Left cardiac atrium (tissue), 4 donors: ENCODE results near the gene ST7. TPM values are rescaled to one million over a fixed set of nuclear protein-coding genes. Genes with fewer than 3 reads are reported as not detected.

Experiments
- ATAC-seq, 2 donors: fragments of 200-7000 bp; cut with Tn5 transposase; one replicate each; pipeline ENCODE4 v1.9.1; 2020; ENCODE audit warnings: mild to moderate bottlenecking in 2 of 2, moderate library complexity in 2 of 2
- DNase-seq: peaks from one replicate; pipeline ENCODE4 v3.0.0-alpha.2; 2020
- intact Hi-C, 2 donors: fragments of 100-400 bp; cut with DNase I; formaldehyde crosslinking; loops; one replicate each; pipeline versions ENCODE4 v1.14.1 to v1.15.1; 2022 to 2023
- total RNA-seq, 2 donors: library from RNA; stranded (reverse); fragmentation: NEBNext Ultra II Directional; extraction: Animal tissue kit (Norgen Biotek cat#: 25700); gene quantifications; one replicate each; pipeline ENCODE4 v1.2.1, GENCODE V29; 2021
- donor health status: DM: no; HTN: yes; CAD: no.
- donor health status: DM: no; HTN: yes; CAD: no; lungs with severe emphysema.
- donor health status: DM: yes; HTN: yes; CAD: no.
- donor health status: Dilated cardiomyopathy.

Gene ST7
- total RNA-seq, 2 donors from 2014 or later, result 27.5 to 33.1 TPM

DNA sequence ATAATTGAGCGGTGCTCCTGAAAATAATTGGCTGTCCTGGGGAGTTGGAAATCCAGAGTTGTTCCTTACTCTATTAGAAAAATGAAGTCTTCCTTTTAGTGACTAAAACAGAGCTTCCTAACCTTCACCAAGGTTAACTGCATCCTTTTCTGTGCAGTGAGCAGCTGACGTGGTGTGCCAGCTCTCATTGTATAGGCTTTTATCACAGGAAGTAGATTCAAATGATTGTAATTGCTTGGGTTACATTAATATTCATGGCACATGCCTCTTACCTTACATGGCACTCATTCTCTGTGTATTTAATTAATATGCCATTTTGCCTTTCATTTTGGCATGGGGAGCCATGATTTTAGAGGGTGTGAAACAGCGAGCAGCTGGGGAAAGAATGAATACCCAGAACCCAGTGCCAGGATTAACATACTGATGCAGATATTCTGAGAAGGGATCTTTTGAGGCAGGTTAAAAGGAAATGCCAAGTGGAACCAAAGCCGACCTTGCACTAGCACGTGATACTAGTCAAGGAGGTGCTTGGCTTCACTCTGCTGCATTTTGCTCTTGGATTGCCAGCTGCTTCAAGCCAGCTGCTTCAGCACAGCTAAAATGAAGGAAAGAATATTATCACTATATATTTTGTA, 115.3 kb downstream of the ST7 start:
- intact Hi-C loops, result no loop called here
- ATAC-seq (no peak), DNase-seq (no peak)

DNA sequence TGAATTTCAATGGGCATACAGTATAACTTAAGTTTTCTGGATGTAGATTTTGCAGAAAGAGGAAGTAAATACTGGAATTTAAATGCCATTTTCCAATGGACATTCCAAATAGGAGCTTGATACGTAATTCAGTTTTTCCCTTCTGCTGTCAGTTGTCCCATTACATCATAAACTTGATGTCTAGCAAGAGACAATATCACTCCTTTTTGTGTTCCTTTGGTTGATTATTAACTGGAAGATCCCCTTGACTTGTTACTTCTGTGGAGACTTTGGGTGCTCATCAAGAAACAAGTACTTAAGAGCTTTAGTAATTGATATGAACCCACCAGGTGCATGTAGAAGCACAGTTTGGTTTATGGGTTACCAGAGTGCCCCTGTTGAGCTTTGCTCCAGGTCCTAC, 116.1 kb downstream of the ST7 start:
- intact Hi-C loops, result no loop called here
- no peak for ATAC-seq
- DNase-seq, result no peak

DNA sequence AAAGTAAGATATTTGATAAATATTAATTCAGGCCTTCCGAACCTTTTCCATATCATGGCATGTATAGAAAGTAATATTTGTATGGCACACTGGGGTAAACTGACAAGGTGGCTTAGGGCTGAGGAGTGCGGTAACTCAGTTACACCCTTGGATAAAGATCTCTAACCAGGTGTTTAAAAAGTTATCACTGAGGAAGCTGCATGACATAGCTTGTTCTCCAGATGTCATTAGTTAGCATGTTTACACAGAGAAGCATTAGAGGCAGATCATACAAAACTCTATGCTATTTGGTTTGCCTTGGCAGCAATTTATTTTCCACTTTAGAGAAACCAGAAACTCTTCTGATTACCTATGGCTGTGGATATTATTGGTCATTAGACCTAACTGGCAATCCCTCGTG, 118.2 kb downstream of the ST7 start:
- ATAC-seq, result no peak
- intact Hi-C loops, result no loop called here

DNA sequence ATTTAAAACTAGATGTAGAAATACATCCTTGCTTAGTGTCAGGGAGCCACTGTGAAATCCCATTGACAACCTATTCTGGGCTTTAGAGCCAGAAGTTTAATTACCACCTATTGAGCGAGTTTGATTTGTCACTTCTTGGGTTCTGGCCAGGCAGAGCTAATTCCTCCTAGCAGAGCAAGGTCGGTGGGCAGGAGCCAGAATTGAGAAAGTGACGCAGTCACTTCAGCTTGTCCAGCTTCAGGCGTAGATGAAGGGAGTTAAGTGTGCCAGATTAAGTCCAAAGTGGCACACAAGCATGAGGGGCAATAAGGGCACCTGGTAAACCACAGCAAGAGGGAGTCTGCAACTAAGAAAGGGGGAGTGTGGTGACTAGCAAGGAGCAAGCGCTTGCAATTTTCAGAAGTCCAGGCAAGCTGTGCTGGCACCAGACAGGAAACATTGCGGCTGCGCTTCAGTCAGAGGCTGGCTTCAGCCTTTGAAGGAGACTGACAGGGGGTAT, 119.4 kb downstream of the ST7 start:
- DNase-seq, result peak; percentile 81
- ATAC-seq, result peak; percentile 78 to 83
- intact Hi-C loops, result no loop called here

More for the DNA sequence above, 118.2 kb downstream of the ST7 start:
- DNase-seq, result no peak

DNA sequence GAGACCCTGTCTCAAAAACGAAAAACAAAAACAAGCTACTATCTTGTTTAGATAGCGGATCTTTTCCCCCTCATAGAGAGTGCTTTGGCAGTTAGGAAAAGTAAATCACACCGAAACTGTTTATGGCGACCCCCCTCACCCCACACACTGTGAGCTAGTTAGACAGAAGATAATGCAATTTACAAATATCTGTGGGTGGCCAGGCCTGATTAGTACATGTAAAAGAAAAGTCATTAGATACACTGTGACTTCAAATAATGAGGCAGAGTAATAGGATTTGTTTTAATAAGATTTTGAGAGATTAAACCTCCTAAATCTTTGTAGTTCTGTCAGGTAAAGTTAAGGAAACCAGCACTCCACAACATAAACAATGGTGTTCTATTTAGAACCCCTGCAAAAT, 121.1 kb downstream of the ST7 start:
- ATAC-seq, result no peak
- intact Hi-C loops, result no loop called here
- DNase-seq, result no peak

DNA sequence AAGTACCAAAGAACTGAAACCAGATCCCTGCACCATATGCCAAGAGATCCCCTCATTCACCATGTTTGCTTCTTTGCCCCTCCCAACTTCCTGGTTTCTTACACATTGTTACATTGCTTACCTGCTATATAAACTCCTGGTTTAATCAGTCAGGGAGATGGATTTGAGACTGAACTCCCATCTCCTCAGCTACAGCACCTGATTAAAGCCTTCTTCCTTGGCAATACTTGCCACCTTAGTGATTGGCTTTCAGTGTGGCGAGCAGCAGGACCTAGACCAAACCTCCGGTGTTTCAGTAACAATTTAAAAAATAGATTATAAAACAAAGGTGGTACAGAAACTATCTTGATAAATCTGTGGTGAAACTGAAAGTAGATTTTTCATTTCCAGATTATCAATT, 122.6 kb downstream of the ST7 start:
- intact Hi-C loops, result loop anchor here in 1 of 2 donors (5.0 kb wide), 1 partner anchor 54 kb away; no protein-coding TSS in a partner anchor
- no peak for DNase-seq
- ATAC-seq, result no peak

DNA sequence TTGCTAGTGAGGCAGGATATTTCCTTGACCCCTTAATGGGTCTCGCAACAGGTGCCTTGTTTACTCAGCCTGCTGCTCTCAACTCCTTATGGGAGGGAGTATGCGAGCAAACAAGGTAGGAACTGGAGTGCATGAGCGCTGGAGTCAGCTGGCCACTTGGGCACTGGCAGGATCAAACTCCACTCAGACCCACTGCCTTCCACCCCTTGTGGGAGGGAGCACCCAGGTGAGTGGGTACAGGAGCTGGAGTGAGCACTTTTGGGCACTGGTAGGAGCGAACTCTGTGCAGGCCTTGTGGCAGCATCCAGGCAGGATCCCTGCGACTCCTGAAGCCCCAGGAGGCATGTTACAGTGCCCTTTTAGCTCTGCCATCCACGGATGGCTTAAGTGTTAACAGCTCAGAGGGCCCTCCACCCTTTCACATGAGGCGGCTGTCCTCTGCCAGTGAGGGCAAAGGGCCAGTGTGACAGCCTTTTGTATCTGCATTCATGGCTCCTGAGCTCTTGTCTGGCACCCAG, 123.2 kb downstream of the ST7 start:
- peak; percentile 47 to 83 for ATAC-seq
- DNase-seq, result peak; percentile 49
- intact Hi-C loops, result loop anchor here in 1 of 2 donors (5.0 kb wide), 1 partner anchor 54 kb away; no protein-coding TSS in a partner anchor

DNA sequence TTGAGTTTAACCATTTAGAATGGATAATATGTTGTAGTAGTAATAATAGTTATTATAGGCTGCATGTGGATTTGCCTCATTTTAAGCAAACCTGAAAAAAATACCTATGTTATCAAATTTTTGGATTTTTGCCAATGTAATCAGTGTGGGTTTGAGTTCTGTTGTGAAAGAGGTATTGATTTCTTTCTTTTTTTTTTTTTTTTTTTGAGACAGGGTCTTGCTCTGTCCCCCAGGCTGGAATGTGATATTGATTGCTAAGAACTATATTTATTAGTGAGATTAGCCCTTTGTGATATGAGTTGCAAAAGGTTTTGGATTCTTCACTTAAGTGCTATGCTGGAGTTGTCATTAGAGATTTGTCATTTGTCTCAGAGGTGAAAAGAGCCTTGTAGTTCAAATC, 124.4 kb downstream of the ST7 start:
- DNase-seq, result no peak
- no peak for ATAC-seq
- intact Hi-C loops, result loop anchor here in 1 of 2 donors (5.0 kb wide), 1 partner anchor 55 kb away; no protein-coding TSS in a partner anchor

DNA sequence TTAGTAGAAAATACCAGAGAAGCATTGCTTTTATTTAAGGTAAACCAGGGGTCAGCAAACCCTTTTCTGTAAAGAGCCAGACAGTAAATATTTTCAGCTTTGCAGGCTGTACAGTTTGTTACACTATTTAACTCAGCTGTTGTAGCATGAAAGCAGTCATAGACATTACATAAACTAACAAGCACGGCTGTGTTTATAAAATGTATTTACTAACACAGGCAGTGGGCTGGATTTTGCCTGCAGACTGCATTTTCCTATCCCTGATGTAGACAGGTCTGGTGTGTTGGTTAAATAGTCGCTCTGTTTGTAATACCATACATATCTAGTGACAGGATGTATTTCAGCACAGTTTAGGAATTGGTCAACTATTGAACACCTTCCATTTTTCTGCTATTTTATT, 129.3 kb downstream of the ST7 start:
- ATAC-seq, result no peak
- DNase-seq, result no peak
- intact Hi-C loops, result no loop called here

DNA sequence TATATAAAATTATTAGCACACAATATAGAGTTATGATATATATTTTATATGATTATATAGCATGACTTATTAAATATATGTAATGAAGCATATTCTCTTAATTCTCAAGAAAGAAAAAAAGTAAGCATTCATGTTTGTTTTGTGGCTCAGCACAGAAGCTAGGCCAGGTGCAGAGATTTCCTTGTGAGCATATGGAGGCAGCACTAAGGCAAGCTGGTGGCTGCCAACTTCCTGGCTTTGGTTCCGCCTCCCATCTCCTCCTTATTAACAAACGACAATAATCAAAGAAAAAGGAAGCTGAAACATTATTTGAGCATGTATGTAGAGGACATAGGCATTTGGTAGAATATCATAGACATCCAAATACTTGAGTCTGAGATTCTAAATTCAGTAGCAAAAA, 130.3 kb downstream of the ST7 start:
- intact Hi-C loops, result no loop called here
- no peak for DNase-seq
- ATAC-seq, result no peak

DNA sequence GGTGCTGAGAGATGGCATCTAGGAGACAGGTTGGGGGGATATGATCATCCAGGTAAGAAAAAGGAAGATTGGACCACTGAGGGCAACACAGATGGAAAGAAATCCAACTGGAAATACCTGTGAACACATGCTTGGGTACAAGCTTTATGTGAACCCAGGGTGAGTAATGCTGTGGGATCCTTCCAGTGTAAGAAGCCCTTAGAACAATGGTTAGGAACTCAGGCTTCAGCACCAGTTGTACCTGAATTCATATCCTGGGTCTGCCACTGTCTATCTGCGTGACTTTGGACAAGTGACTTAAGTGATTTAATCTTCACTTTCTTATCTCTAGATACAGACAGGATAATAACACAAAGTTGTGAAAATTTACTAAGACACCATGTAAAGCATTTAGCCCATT, 131.0 kb downstream of the ST7 start:
- DNase-seq (no peak), ATAC-seq (no peak)
- intact Hi-C loops, result no loop called here

DNA sequence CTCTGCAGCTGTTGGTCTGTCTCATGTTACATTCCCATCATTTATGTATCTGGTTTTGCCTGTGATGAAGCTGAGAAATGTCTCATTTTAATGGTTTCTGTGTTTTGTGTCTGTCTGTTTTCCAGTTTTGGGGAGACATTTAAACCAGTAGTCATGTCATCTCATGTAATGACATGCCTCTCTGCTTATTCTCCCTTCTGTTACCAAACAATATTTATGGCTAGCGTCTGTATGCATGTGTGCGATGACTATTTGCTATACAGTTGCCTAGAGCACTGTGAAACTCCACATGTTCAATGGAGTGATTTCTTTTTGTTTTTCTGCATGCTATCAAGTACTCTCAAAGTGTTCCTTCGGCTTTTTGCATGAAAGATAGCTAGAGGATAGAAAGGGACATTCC, 132.0 kb downstream of the ST7 start:
- ATAC-seq, result no peak
- intact Hi-C loops, result no loop called here
- no peak for DNase-seq

DNA sequence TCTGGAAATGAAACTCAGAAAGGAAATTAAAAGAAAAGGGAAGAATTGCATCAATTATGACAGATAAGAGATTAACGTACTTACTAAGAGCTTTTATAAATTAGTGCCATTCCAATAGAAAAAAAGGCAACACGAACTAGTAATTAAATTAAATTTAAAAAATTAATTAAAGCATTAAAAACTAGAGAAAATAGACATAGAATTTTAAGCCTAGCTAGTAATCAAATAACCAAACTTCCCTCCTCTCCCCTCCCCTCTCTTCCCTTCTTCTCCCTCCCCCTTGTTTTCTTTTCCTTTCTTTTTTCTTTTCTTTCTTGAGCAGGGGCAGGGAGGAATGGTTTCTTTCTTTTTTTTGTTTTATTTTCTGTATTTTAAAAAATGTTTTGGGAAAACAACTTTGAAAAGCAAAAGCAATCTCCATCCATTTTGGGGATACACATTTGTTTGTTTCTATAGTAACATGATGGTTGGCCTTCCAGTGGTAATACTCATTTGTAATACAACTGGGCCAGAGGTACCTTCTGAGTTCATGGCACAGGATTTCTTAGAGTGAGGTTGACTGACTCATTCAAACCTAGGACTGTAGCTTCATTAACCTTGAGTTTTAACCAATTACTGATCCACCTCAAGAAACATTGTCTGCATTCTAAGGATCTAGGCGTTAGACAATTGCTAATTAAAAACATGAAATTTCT, 132.6 kb downstream of the ST7 start:
- intact Hi-C loops, result no loop called here
- ATAC-seq (peak in 1 of 2 donors; percentile 39), DNase-seq (no peak)

DNA sequence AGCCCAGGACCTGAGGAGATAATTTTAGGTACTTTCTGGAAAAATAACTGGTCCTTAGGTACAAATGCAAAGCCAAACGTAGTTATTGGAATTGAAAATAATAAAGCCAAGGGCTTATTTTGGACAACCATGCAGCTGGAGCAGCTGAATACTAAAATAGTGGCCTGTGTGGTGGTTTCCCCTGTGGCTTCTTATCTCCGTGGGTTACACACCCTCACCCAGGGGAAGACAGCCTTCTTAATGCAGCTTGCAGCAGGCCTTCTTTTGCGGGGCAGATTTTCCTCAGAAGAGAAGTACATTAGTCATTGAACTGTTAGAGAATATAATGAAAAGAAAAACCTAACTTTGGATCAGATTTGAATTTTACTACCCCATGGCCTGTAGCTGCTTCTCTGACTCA, 133.5 kb downstream of the ST7 start:
- DNase-seq (no peak), ATAC-seq (peak in 1 of 2 donors; percentile 50)
- intact Hi-C loops, result no loop called here

DNA sequence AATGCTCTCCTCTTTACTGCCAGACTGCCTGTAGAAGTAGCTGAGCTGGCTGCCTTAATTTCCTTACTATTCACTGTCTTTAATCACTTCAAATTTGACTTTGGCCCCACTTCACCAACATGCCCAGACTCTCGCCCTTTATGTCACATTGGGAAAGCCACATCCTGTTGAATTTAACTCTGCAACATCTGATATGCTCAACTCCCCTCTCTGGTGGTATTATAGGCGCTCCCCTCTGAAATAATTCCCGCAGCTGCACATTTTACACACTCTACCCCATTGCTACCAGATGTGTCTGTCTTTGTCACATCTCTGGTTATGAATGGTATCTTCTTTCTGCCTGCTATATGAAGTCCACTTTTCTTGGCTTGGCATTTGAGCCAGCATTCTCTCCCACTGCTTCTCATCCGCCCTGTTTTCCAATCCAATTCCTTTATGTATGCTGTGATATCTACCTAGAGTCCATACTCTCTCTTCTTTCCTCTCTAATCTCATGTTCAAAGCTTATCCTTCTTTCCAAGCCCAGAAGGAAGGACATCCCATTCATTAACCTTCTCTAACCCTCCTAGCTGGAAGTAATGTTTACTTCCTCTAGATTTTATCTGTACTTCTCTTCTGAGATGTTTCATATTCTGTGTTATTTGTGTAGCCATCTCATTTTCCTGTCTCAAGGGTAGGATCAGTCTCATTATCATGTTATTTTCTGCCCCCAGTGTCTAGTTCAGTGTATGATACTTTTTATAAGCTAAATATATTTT, 134.5 kb downstream of the ST7 start:
- ATAC-seq, result no peak
- intact Hi-C loops, result no loop called here
- DNase-seq, result no peak

DNA sequence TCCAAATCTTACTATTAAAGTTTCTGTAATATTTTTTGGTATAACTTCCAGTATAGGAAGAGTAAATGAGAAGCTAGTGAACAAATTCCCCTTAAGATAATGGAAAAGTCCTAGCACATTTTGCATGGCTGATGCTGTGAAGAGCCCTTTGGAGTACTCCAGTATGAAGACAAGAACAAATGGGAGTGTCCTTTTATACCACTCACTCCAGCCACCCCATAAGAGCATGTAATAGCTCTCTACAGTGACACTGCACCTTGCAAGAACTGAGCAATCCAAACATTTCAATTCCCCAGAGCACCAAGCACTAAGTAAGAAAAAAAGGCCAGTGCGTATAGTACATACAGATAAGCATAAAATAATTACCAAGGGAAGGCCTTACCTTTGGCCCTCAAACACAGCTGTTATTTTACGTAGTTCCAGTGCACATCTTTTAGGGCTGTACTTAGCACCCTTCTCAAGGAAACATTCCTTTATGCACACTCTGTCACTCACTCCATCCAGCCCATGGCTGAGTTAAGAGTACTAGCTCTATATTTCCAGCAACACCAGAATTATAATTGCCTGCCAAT, 135.4 kb downstream of the ST7 start:
- ATAC-seq (no peak), DNase-seq (no peak)
- intact Hi-C loops, result no loop called here

DNA sequence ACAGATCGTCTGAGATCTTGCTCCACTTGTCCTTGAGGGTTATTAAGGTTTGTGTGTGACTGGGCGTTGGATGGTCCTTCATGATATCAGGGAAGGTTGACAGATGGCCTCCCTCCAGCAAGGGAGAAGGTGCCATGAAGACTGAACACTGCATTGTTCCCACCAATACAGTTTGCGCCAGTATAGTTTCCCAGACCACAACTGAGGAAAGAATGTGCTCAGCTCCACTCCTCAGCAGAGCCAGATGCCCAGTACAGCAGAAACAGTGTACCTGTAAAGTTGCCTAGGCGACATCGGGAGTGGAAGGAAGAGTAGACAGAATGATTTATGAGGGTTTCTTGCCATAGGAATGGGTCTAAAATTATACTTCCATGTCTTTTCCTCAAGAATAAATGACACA, 137.5 kb downstream of the ST7 start:
- intact Hi-C loops, result no loop called here
- ATAC-seq (no peak), DNase-seq (no peak)

DNA sequence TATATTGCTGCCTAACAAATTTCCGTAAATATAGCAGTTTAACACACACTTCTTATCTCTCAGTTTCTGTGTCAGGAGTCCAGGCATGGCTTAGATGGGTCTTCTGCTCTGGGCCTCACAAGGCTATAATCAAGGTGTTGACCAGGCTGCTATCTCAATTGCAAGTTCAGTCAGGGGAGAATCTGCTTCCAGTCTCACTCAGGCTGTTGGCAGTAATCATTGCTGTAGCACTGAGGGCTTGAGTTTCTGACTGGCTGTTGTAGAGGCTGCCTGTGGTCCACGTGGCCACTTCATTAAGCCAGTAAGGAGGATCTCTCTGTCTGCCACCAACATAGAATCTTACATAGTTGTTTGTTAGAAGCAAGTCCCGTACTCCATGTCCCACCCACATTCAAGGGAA, 138.4 kb downstream of the ST7 start:
- intact Hi-C loops, result no loop called here
- DNase-seq (no peak), ATAC-seq (peak; percentile 48 to 54)

DNA sequence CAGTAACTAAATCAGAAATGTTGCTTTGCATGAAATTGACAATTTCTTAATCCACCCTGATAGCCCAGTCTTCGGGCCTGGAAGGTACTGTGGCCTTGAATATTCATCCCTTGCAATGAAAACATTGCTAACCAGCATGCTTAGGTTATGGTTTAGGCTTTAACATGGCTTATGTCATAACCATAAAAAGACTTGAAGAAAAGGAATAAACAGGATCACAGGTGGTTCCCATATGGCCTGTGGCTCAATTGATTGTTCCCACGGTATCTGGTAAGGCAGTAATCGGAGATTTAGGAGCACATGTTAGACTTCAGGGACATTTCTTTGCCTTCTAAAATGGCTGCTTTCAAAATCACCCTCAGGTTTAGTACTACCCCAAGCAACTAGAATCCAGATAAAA, 139.5 kb downstream of the ST7 start:
- no peak for ATAC-seq
- no peak for DNase-seq
- intact Hi-C loops, result no loop called here

DNA sequence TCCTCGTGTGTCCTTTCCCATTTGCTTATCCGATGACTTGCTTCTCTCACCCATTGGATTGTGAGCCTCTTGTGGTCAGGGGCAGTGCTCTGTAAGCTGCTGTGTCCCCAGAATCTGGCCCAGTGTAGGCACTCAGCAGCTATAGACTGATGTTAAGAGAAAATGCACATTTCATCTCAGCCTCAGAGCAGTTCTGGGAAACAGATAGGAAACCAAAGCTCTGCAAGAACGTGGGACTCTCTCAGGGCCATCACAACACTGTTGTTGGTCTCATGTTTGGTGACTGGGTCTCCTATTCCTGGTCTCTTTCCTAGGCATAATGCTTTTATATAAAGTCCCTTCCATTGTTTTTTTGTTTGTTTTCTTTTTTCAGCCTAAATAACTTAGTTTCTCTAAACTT, 141.2 kb downstream of the ST7 start:
- DNase-seq, result no peak
- intact Hi-C loops, result no loop called here

More for the DNA sequence above, 141.2 kb downstream of the ST7 start:
- ATAC-seq, result no peak
